ENCODE results near the gene IFITM5.
A peak's percentile ranks its signal among the peaks of the same experiment; 100 is the strongest.
"Not testable (repeated sequence)": the region's sequence is repeated elsewhere in the genome, so short reads cannot be mapped to it uniquely, and the experiment has no call there.

The IFITM5 gene

DNA sequence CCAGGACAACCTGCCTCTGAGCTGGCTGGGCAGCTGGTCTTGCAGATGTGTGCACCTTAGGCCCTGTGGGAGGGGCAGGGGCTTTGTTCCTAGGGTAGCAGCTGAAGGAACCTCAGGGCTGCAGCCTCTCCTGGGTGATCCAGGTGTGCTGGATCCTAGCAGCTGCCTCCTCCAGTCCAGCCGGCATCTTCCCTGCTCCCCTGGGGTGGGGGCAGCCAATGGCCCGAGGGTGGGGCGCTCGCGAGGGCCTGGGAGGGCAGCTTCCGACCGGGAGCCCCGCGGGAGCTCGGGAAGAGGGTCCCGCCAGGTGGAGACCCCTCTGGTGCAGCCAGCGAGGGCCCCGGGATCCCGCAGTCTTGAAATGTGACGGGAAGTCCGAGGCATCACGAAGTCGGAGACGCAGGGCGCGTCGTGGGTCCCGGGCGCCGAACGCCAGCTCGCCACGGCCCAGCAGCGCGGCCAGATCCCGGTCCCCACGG, 16.2 kb upstream of the IFITM5 start:
- no peak overlapping the region for H3K4me3 ChIP-seq (ENCODE audit: low read depth, low read length)
- TF ChIP-seq, protein P1, sequence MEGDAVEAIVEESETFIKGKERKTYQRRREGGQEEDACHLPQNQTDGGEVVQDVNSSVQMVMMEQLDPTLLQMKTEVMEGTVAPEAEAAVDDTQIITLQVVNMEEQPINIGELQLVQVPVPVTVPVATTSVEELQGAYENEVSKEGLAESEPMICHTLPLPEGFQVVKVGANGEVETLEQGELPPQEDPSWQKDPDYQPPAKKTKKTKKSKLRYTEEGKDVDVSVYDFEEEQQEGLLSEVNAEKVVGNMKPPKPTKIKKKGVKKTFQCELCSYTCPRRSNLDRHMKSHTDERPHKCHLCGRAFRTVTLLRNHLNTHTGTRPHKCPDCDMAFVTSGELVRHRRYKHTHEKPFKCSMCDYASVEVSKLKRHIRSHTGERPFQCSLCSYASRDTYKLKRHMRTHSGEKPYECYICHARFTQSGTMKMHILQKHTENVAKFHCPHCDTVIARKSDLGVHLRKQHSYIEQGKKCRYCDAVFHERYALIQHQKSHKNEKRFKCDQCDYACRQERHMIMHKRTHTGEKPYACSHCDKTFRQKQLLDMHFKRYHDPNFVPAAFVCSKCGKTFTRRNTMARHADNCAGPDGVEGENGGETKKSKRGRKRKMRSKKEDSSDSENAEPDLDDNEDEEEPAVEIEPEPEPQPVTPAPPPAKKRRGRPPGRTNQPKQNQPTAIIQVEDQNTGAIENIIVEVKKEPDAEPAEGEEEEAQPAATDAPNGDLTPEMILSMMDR (IDR thresholded peaks at IDR 0.05; ENCODE audit: low read depth, low read length, missing control alignments): no peak
- H3K27me3 ChIP-seq (replicated peaks): peaks cover 22% of the 10 kb centered on the region
- H3K27ac ChIP-seq: no peak overlapping the region
- no peaks in the 10 kb centered on the region for H3K36me3 ChIP-seq (replicated peaks)
- in situ Hi-C loops (cut with HindIII; ENCODE audit: low pct_ligation_motif_present, low sequenced_read_pairs): no loop called here
- DNase-seq: no peak

DNA sequence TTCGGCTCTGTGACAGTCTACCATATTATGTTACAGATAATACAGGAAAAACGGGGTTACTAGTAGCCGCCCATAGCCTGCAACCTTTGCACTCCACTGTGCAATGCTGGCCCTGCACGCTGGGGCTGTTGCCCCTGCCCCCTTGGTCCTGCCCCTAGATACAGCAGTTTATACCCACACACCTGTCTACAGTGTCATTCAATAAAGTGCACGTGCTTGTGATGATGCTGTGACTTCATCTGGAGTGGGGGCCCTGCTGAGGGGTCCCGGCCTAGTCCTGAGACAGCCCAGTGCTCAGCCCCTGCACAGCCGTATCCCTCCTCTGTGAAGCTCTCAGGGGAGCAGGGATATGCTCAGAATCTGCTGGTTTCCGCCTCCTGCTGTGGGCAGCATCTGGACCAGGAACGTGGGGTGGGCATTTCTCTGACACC, 15.7 kb upstream of the IFITM5 start:
- peaks cover 22% of the 10 kb centered on the region for H3K27me3 ChIP-seq (replicated peaks)
- TF ChIP-seq, protein P1 (IDR thresholded peaks at IDR 0.05; ENCODE audit: low read depth, low read length, missing control alignments): no peak
- in situ Hi-C loops (cut with HindIII; ENCODE audit: low pct_ligation_motif_present, low sequenced_read_pairs): no loop called here
- H3K36me3 ChIP-seq (replicated peaks): no peaks in the 10 kb centered on the region
- H3K4me3 ChIP-seq (ENCODE audit: low read depth, low read length): no peak overlapping the region
- no peak overlapping the region for H3K27ac ChIP-seq
- DNase-seq: no peak

DNA sequence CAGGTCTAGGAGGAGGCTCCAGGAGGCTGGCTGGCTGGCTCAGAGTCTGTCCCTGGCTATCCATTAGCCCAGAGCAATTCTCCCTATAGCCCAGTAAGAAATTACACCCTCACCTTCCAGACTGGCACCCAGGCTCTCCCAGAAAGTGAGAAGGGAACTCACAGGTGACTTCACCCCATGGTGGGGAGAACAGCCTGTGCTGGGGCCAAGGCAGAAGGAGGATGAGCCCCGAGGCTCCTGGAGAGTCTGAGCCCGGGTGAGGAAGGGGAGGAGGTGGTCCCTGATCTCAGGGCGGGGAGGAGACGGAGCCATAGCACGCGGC, 15.2 kb upstream of the IFITM5 start:
- H3K36me3 ChIP-seq (replicated peaks); DNase-seq; in situ Hi-C loops (cut with HindIII; ENCODE audit: low pct_ligation_motif_present, low sequenced_read_pairs); H3K27ac ChIP-seq: not testable (repeated sequence)
- Histone ChIP-seq H3K27me3 (replicated peaks) (peaks cover 22% of the 10 kb centered on the region), H3K4me3 (ENCODE audit: low read depth, low read length) (peak overlapping the region; percentile 38)

DNA sequence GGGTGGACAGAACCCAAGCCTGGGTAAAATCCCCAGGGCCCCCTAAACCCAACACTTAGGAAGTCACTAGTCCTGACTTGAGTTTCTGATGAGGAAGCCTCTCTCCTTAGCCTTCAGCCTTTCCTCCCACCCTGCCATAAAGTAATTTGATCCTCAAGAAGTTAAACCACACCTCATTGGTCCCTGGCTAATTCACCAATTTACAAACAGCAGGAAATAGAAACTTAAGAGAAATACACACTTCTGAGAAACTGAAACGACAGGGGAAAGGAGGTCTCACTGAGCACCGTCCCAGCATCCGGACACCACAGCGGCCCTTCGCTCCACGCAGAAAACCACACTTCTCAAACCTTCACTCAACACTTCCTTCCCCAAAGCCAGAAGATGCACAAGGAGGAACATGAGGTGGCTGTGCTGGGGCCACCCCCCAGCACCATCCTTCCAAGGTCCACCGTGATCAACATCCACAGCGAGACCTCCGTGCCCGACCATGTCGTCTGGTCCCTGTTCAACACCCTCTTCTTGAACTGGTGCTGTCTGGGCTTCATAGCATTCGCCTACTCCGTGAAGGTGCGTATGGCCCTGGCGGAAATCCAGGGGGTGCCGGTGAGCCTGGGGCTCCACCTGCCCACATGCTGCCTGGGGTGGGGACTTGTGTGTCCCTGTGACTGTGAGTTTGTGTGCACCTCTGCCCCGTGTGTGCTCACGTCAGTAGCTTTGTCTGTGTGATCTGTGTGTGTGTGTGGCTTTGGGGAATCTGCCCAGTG, 14.6 kb upstream of the IFITM5 start, which contains the start of gene IFITM1:
IFITM1 (plus strand) TSS at position 254 of the 767 bp plus-strand sequence; CDS start at position 385, 131 bp downstream.
- in situ Hi-C loops (cut with HindIII; ENCODE audit: low pct_ligation_motif_present, low sequenced_read_pairs): no loop called here
- H3K4me3 ChIP-seq (ENCODE audit: low read depth, low read length): peak within 1 kb of the TSS; percentile 38
- H3K27me3 ChIP-seq (replicated peaks): peaks cover 22% of the 10 kb centered on the region
- TF ChIP-seq, protein P1 (IDR thresholded peaks at IDR 0.05; ENCODE audit: low read depth, low read length, missing control alignments): no peak
- no peaks in the 10 kb centered on the region for H3K36me3 ChIP-seq (replicated peaks)
- no peak for DNase-seq
- no peak within 1 kb of the TSS for H3K27ac ChIP-seq

DNA sequence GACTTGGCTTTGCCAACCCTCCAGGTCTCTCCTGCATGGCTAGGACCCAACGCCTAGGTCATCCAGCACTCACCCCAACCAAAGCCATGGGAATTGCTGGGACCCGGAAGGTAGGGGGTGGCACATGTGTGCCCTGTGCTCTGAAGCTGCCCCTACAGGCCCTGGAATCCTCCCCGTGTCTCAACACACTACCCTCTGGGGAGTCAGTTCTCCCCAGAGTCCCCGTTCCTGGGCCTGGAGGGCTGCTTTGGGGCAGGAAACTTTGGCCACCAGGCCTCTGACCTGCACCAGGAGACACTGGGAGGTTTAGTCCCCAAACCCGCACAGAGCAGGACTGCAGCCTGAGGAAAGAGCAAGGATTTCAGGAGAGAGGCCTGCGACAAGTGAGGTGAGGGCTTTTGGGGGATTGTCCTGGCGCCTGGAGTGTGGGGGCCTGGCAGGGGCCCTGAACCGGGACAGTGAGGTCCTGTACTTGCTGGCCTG, 14.0 kb upstream of the IFITM5 start:
- Histone ChIP-seq H3K27ac (no peak overlapping the region), H3K27me3 (replicated peaks) (peaks cover 22% of the 10 kb centered on the region), H3K4me3 (ENCODE audit: low read depth, low read length) (no peak overlapping the region), H3K36me3 (replicated peaks) (no peaks in the 10 kb centered on the region)
- no peak for DNase-seq
- TF ChIP-seq, protein P1 (IDR thresholded peaks at IDR 0.05; ENCODE audit: low read depth, low read length, missing control alignments): no peak
- in situ Hi-C loops (cut with HindIII; ENCODE audit: low pct_ligation_motif_present, low sequenced_read_pairs): no loop called here

DNA sequence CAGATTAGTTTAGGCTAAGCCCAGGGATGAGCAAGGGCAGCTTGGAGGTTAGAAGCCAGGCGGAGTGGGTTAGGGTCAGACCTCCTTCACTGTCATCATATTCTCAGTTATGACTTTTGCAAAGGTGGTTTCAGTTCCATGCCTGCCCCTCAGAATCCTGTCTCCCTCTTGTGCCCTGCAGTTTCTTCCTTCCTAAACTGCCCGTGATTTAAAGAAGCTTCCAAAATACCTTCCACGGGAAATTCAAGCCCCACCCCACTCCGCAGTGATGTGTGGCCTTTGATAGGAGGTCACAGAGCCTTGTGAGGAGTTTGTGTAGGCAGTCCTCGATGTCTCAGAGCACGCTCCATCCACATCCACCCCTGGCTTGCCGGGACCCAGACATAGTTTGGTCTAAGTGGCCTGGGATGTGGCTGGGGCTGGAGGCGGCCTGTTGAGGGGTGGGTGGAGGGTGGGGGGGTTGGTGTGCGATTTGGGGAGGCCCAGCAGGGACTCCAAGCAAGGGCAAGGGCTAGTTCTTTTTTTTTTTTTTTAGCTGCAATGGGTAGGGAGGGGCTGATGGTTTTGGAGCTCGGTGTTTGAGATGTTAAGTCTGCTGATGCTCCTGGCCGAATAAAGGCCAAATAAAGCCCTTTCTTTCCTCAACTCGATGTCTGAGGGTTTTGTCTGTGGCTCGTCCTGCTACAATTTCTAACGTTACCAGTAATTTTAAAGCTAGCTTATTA, 12.9 kb upstream of the IFITM5 start:
- TF ChIP-seq, protein P1 (IDR thresholded peaks at IDR 0.05; ENCODE audit: low read depth, low read length, missing control alignments): no peak

DNA sequence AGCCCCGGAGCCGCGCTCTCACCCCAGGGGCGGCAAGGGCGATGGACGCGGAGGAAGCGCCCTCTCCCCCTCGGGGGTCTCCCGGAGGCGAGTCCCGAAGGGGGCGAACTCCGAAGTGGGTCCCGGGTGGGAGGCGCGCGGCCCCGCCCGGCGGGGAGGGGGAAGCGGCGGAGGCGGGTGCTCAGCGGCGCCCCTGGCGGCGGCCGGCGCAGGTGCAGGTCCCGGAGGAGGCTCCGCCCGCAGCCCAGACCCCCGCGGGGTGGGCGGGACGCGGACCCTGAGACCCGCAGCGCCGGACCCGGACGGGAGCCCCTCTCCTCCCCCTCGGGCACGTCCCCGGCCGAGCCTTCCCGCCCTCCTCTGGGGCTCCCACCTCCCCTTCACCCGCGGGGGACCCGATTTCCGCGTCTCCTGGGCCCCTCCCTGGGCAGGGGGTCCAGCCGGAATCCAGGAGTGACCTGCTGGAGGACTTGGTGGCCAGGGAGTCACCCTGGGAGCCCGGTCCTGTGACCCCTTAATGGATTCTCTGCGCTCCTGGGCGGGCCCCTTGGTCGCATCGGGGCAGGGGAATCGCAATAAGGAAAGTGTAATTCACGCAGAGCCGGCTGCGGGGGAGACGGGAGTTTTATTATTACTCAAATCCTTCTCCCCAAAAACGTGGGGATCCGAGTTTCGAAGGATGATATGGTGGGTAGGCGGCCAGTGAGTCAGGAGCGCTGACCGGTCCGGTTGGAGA, 11.9 kb upstream of the IFITM5 start:
- in situ Hi-C loops (cut with HindIII; ENCODE audit: low pct_ligation_motif_present, low sequenced_read_pairs); H3K27ac ChIP-seq; H3K36me3 ChIP-seq (replicated peaks); DNase-seq: not testable (repeated sequence)
- Histone ChIP-seq H3K4me3 (ENCODE audit: low read depth, low read length) (peak overlapping the region; percentile 36), H3K27me3 (replicated peaks) (peaks cover 10% of the 10 kb centered on the region)

More for the DNA sequence above, 12.9 kb upstream of the IFITM5 start:
- Histone ChIP-seq H3K36me3 (replicated peaks) (no peaks in the 10 kb centered on the region), H3K27me3 (replicated peaks) (peaks cover 19% of the 10 kb centered on the region), H3K27ac (no peak overlapping the region), H3K4me3 (ENCODE audit: low read depth, low read length) (no peak overlapping the region)
- no peak for DNase-seq
- in situ Hi-C loops (cut with HindIII; ENCODE audit: low pct_ligation_motif_present, low sequenced_read_pairs): no loop called here

DNA sequence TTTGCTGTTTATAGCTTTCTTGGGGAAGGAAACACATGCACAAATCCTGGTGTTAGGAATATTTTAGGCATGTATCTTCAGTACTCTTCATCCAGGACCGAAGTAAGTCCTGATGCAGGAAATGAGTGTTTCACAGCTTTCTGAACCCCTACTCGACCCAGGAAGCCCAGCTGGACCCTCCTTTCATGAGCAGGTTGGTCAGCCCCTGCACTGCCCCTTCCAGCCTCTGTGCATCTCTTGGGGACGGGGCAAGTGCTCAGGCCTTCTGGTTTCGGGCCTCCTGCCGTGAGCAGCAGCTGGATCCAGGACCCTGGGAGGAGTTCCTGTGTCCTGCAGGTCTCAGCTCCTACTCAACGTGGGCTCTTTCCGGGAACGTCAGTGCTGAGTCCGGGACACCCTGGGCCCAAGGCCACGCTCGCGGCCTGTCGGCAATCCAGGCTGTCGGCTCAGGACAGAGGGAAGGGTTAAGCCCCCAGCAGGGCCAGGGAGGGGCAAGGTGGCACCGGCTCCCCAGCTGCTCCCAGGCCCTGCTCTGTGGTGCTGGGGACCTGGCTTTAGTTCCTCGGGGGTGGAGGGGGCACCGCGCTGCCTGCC, 10.8 kb upstream of the IFITM5 start:
- H3K36me3 ChIP-seq (replicated peaks); H3K27me3 ChIP-seq (replicated peaks); H3K27ac ChIP-seq; in situ Hi-C loops (cut with HindIII; ENCODE audit: low pct_ligation_motif_present, low sequenced_read_pairs); DNase-seq: not testable (repeated sequence)
- H3K4me3 ChIP-seq (ENCODE audit: low read depth, low read length): peak overlapping the region; percentile 48
